HG03060 (cell line): ENCODE results near the gene SYNE4.
A peak's percentile ranks its signal among the peaks of the same experiment; 100 is the strongest.
"Not testable (repeated sequence)": the region's sequence is repeated elsewhere in the genome, so short reads cannot be mapped to it uniquely, and the experiment has no call there.

Experiments used
- ATAC-seq: cut with Tn5 transposase; IDR thresholded peaks from one replicate; pipeline ENCODE4 v1.9.1; 2021; ENCODE audit warnings: low read depth, moderate number of reproducible peaks; ENCODE audit not compliant: unreplicated experiment

The SYNE4 gene, protein sequence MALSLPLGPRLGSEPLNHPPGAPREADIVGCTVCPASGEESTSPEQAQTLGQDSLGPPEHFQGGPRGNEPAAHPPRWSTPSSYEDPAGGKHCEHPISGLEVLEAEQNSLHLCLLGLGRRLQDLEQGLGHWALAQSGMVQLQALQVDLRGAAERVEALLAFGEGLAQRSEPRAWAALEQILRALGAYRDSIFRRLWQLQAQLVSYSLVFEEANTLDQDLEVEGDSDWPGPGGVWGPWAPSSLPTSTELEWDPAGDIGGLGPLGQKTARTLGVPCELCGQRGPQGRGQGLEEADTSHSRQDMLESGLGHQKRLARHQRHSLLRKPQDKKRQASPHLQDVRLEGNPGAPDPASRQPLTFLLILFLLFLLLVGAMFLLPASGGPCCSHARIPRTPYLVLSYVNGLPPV

DNA sequence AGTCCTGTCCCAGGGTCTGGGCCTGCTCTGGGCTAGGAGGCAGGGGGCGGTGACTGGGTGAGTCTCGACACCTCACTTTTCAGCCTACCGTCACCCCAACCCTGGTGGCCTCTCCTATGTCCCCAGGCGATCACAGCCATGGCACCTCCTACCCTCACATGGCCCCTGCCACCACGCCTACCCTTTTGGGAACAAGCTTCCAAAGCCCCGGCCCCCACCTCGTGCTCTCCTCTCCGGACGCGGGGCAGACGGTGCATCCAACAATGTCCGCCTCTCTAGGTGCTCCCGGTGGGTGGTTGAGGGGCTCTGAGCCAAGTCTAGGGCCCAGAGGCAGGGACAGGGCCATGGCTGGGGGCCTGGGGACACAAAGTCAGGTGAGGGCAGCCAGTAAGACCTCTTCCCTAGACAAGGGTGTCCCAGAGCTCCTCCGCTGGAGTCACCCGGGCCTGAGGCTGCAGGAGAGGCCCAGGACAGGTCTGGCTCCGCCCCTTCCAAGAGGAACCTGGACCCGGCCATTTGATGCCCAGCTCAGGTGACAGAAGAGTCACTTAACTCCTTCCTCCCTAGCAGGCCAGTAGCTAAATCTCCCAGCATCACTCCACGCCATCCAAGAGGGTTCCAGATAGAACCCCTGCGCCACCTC, at the start of gene SYNE4:
TSS of gene SYNE4 (minus strand) at position 478 of the 643 bp plus-strand sequence. CDS start at position 346, 132 bp downstream.
- no peak for ATAC-seq

DNA sequence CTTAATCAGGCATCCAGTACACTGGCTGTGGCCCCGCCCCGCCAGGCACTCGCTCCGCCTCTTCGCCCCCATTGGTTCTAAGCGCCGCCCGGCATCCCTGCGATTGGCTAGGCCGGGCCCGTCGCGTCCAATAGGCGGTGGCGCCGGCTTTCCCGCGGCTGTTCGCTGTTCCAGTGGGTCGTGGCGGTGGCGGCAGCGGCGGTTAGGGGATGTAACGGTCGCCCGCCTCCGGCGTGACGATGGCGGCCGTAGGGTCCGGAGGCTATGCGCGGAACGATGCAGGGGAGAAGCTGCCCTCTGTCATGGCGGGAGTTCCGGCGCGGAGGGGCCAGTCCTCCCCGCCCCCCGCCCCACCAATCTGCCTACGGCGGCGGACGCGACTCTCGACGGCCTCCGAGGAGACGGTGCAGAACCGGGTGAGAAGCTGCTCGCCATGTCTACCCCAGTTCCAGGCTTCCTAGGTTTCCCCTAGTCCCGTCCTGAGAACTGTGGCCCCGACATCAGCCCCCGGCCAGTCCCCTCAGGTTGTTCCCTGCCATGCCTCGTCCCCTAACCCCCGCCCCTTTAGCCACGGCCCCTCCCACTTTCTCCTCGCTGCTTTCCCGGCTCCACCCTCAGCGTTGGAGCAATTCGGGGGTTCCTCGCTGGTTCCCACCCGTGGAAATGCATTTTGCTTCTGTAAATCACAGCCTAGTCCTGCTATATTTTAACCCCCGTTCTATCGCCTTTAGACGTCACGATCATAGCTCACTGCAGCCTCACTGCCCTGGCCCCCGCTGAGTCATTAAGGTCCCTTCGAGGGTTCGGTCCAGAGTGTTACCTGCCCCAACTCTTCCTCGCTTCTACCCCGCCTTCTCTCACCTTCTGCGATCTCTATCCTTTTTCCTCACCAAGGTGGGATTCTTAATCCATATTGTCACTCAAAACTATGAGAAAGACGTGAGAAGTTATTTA, 46.4 kb upstream of the SYNE4 start, which contains the start of gene WDR62:
TSS of gene WDR62 (plus strand) at position 165 of the 954 bp plus-strand sequence. CDS start at position 240, 75 bp downstream.
- peak; percentile 44 for ATAC-seq

GRCh38 chr19:36054119-36054732, 45.6 kb upstream of the SYNE4 start, which contains the start of gene THAP8:
THAP8 (minus strand) TSS chr19:36054285; CDS start chr19:36054217, 68 bp downstream.
- peak; percentile 70 for ATAC-seq

GRCh38 chr19:36051637-36052036, 43.0 kb upstream of the SYNE4 start:
- no peak for ATAC-seq

- no peak for ATAC-seq
Observed at GRCh38 chr19:36051236-36051635, 42.6 kb upstream of the SYNE4 start.

DNA sequence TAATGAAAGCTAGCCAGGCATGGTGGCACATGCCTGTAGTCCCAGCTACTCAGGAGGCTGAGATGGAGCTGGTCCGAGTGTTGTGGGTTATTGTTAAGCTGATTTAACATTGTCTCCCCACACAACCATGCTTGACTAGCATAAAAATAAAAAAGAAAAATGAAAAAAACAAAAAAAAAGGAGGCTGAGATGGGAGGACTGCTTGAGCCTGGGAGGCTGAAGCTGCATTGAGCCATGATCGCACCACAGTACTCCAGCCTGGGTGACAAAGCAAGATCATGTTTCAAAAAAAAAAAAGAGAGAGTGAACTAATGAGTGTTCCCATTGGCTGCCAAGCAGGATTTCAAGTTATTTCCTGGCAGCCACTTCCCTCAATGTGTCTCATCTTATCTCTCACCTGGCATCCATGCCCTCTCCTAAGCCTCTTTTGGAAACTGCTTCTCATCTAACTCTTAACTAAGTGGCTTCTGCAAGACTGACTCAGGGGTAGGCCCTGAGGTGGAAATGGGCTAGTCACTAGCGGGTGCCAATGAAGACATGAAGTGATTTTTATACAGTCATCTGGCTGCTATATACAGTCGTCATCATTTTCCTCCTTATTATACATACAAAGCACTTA, 40.6 kb upstream of the SYNE4 start:
- ATAC-seq, result no peak

- no peak for ATAC-seq
Observed at GRCh38 chr19:36047835-36048234, 39.2 kb upstream of the SYNE4 start.

- ATAC-seq, result no peak
Observed at GRCh38 chr19:36046443-36047050, 37.9 kb upstream of the SYNE4 start.

DNA sequence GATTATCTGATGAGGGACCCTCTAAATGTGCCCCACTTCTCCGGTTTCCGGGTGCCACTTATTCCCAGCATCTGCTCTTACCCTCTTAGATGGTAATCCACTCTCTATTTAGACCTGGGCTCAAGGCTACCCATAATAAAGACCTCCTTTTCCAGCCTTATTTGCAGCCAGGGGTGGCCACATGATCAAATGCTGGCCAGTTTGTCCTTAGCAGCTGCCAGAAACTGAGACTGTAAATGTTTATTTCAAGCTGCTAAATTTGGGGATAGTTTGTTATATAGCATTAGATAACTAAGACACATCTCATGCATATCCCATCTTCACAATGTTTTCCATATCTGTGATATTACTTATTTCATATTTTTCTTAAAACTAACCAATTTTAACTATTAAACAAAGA, 35.3 kb upstream of the SYNE4 start:
- no peak for ATAC-seq

GRCh38 chr19:36041831-36042230, 33.2 kb upstream of the SYNE4 start:
- no peak for ATAC-seq

- not testable (repeated sequence) for ATAC-seq
Observed at GRCh38 chr19:36041092-36041491, 32.5 kb upstream of the SYNE4 start.

DNA sequence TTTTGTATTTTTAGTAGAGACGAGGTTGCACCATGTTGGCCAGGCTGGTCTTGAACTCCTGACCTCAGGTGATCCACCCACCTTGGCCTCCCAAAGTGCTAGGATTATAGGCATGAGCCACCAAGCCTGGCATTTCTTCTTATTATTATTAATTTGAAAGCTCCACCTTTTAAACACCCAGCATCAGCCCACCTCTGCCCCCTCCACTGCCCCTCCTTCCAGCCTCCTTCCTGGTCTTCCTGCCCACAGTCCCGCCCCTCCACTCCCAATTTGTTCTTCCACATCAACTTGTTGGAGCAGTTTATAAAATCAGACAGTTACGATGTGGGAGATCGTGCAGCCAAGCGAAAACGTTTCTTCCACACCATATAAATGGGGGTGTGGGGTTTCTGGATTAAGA, 31.9 kb upstream of the SYNE4 start:
- ATAC-seq, result no peak

GRCh38 chr19:36032251-36033104, 23.9 kb upstream of the SYNE4 start, which contains the start of gene CLIP3:
CLIP3 (minus strand) TSS chr19:36032873; CDS start chr19:36032357, 516 bp downstream.
- no peak for ATAC-seq

- no peak for ATAC-seq
Observed at GRCh38 chr19:36031308-36031707, 22.7 kb upstream of the SYNE4 start.

DNA sequence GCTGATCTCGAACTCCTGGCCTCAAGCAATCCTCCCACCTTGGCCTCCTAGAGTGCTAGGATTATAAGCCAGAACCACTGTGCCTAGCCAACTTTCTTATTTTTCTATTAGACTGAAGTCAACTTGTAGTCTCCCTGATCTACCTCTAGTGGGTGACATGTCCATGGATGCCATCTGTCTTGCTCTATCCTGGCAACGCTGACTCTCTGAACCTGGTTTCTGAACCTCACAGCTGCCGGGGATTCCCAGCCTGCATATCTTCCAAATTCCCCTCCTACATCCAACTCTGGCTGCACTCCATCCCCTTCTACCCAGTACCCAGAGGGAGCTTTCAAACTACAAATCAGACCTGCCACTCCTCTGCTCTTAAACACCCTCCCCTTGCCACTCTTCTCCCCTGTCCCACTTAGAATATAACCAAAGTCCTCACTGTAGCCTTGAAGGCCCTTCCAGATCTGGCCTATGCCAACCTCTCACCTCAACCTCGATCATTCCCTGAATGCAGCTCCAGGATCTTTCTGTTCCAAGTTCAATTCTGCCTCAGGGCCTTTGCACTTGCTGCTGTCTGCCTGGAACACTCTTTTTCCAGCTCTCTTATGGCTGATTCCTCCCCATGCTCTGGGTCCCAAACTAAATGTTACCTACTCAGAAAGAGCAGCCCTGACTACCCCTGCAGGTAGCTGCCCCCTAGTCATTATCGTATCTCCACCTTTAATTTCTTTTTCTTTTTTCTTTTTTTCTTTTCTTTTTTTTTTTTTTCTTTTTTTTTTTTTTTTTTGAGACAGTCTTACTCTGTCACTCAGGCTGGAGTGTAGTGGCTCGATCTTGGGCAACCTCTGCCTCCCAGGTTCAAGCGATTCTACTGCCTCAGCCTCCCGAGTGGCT, 21.9 kb upstream of the SYNE4 start:
- ATAC-seq, result no peak

- ATAC-seq, result no peak
Observed at GRCh38 chr19:36028313-36029041, 19.9 kb upstream of the SYNE4 start.

DNA sequence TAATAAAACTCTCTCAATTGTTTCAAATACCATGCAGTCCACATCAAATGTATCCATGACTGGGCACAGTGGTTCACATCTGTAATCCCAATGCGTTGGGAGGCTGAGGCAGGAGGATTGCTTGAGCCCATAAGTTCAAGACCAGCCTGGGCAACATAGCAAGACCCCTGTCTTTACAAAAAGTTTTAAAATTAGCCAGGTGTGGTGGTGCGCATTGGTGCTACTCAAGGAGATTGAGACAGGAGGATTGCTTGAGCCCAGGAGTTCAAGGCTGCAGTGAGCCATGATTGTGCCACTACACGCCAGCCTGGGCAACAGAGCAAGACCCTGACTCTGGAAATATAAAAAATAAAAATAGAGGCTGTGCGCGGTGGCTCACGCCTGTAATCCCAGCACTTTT, 19.1 kb upstream of the SYNE4 start:
- ATAC-seq, result no peak
